Muscle of arm (tissue), 12 donors: ENCODE measurements around the gene MGAT5. TPM values are rescaled to one million over a fixed set of nuclear protein-coding genes. Genes with fewer than 3 reads are reported as not detected.

Source experiments
- DNase-seq: peaks from one replicate; pipeline ENCODE4 v3.0.0-alpha.2; 2013
- polyA plus RNA-seq, 12 donors: library from polyadenylated mRNA; unstranded; fragments of 120-200 nt; gene quantifications; one replicate each; pipeline ENCODE4 v1.2.1, GENCODE V29; 2013; ENCODE audit not compliant: insufficient read length in 12 of 12

The MGAT5 gene
- polyA plus RNA-seq, 12 donors, result 15.9 to 25.1 (median 20.2) TPM; not detected in 1

DNA sequence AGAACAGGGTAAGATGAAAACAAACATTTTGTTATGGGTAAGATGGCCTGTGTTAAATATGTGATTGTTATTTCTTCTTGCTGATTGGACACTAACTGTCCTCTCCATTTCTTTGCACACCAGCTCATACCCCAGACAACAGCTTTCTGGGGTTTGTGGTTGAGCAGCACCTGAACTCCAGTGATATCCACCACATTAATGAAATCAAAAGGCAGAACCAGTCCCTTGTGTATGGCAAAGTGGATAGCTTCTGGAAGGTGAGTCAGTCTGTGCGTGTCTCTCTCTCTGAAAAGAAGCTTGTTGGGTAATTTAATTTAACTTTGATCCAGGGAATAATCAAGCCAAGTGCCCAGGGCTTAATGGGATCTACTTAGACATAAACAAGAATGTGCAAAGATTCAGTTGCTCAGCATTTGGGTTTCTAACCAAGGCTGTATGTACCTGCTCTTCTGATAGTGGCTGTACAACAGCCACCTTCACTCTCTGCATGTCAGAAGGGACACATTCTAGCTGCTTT, 108.3 kb downstream of the MGAT5 start:
- DNase-seq, result no peak

DNA sequence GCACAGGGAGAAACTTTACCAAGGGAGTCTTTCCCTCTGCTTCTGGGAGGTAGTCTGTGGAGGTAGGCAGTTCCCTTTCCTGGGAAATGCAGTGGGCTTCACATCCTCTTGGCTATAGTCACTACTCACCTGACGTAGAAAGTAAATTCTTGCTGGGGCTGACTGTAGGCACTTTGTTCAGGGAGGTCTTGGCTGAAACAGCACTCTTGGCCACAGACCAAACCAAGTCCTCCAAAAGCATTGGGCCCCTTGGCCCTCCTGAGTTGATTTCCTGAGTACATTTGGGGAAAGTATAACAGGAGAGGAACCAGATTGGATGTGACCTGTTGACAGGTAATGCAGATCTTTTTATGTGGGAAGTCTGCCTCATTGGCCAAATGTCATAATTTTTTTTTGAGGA, 108.9 kb downstream of the MGAT5 start:
- DNase-seq, result no peak

DNA sequence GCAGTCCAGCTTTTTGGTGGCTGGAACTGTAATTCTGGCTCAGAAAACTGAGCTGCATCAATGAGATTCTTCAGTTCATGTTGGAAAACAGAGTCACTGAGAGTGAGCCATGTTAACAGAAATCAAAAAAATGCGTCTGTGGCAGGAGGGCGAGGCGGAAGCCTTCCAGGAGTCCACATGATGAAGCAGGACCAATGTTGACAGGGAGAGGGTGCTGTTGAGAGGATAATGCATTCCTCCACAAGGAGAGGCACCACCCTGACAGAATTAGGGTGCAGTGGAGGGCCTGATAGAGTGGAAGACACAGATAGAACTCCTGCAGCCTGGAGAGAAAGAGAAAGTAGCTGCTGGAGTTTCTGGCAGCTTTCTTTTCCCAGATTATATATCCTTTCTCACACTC, 111.5 kb downstream of the MGAT5 start:
- no peak for DNase-seq

DNA sequence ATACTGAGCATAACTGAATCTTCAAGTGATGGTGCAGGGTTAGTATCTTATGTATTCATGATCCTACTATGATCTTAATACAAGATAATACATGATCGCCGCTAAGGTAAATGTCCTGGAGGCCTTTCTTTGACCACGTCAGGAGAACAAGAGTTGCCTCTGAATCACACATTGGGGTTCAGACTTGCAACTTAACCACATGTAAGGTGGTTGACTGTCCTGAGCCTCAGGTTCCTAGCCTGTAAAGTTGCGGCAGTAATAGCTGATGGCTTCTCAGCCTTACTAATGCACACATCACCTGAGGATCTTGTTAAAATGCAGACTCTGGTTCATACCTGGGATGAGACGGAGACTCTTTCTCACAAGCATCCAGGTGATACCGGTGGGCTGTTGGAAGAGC, 112.5 kb downstream of the MGAT5 start:
- DNase-seq, result no peak

DNA sequence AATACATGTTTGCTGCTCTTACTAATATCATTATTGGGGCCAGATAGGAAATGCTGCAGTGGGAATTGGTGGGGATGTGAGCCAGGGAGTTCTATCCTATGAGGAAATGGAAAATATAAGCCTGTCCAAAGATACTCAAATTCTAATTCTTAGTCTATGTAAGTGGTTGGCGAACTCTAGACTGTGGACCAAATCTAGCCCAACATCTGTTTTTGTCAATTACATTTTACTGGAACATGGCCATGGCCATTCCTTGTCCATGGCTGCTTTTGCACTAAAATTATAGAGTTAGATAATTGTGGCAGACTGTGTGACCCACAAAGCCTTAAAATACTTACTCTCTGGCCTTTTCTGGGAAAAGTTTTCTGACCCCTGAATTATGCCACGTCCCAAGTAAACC, 113.3 kb downstream of the MGAT5 start:
- DNase-seq, result peak; percentile 84

DNA sequence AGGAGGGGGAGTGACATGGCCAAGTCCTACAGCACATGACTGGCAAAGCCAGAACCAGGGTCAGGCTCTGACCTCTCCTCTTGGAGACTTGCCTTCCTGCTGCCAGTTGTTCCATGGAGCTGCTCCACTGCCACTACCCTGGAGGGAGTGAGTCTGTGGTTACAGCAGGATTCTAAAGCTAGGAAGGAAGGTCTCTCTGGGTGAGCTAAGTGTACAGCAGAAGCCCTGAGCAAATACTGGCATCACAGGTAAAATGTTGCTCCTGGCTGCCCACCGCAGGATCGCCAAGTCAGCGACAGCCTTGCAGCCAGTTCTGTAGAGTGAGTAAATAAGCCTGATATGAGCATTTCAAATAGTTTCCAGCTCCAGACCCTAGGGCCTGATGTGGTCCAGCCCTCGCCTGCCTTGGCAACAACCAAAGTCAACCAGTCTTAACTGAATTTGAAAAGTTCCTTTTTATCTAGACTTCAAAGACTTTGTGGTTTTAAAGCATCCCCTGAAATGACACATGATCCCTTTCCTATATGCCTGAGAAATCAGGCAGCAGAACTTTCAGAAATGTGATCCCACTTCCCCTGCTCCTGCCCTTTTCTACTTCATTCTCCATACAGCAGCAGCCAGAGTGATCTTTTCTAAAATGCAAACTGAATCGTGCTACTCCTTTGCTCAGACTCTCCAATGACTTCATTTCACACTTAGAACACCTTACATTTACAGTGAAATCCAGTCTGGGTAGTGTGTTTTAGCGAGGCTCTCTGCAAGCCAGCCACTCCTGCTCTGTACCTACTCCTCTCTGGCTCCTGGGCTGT, 114.3 kb downstream of the MGAT5 start:
- DNase-seq, result no peak

DNA sequence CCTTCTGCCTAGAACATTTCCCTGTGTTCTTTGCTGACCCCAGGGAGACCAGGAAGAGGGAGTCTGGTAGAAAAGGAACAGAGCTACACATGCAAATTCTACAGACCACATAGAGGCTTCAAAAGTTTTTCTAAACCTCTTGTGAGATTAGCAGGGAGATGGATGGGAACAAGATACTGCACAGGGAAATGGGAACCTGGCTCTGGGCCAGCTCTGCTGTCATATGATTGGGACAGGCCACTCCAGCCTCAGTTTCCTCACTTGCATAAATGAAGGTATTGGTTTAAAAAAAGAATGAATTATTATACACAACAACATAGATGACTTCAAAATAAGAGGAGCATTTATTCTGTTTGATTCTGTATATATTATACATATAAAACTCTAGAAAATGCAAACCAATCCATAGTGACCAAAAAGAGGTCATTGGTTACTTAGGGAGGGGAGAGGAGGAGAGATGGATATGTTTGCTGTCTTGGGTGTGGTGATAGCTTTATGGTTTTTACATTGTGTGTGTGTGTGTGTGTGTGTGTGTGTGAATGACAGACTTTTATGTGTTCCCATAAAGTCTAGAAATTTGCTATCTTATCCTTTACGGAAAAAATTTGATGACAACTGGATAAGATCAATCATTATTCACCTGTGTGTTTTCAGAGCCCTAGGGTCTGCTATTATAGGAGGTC, 115.5 kb downstream of the MGAT5 start:
- DNase-seq, result no peak

DNA sequence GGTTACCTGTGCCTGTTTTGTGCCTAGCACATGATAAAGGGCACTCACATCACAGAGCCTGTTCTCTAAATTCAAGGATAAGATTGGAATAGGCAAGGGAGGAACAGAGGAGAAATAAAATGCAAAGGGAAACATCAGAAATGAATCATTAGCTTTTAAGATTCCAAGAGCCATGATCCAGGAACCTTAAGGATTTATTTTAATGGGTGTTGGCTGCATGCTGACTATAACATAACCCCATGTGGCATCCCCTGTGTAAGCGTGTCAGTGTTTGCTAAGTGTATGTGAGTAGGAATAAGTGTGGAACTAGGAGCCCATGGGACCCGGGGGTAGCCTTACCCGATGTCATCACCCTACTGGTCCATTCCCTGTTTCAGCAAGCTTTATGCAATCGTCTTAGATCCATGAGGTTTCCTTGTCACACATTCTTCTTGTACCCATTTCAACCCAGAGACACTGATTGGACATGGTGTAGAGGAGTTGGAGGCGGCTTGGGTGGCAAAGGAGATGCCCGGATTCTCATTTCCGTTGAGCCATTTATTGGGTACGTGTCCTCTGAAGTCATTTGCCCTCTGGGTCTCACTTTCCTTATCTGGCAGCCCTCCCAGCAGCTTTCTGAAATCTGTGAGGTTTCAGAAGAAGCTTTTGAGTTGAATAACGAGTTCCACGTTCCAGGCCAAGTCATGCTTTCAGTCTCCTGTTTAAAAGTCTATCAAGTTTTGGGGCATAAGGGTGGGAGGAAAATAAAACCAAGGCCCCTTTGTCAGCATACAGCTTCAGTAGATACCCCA, 117.0 kb downstream of the MGAT5 start:
- no peak for DNase-seq

DNA sequence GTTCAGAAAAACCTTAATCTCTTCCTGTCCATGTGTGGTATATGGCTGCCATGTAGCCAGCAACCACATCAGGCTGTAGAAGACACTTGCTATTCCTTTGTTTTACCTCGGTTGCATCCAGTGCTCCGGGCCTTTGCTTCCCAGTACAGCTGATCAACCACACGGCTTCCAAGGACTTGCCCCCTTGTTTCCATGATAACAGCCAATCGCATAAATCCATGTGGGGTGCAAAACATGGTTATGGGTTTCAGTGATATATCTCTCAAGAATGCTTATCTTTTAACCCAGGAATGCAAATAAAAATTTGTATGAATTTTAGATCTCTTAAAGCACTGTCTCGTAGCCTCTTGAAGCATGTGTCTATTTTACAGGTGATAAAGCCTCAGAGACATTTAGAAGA, 118.3 kb downstream of the MGAT5 start:
- DNase-seq, result no peak

DNA sequence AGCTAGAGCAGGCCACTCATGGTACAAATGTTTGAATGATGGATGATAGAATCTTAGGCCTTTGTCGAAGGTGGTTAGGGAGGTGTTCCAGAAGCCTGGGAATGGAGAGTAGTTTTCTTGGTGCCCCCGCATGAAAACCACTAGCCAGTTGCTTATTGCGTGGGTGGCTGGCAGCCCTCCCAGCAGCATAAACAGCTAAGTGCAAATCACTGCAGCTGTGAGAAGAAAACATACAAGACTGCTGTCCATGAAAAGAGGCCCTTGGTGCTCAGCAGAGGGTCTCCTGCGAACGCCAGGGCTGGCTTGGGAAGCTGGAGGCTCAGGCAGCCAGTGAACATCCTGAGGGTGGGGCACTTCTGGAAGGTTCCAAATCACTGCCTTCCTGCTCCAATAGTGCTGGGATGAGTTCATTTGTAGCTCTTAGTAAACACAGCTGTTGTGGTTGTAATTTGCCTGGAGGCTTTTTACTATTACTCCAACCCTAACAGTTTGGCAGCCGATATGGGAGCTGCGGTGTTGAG, 118.8 kb downstream of the MGAT5 start:
- peak; percentile 83 for DNase-seq

DNA sequence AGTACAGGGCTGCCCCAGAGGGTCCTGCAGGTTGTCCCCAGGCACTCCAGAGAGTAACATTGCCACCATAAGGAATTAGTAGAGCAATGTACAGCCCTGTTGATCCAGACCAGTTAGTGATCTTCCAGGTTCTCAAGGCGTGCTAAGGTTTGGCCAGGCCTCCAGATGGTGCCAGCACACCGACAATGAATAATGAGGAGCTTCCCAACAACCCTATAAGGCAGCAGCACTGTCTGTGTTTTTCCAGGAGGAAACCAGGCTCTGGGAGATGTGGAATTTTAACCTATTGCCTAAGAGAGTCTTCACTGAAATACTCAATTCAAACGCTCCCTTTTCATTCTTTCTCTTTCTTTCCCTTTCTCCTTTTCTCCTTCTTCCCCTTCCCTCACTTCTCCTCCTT, 122.1 kb downstream of the MGAT5 start:
- no peak for DNase-seq

DNA sequence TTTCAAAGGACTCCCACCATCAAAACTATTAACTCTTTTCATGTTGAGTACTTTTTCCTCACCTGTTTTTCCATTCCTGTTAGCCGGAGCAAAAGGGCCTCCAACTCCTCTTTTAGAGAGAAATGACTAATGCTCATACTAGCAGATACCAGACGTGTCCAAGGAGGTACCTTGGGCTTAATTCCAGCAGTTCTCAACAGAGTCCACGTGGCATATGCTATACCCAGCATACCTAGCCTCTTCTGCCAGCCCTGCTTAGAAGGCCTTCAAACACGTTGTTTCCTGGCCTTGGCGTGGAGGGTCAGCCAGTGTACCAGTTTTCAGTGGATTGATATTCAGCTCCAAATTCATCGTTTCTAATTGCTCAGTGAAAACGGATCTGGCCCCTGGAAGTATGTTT, 123.9 kb downstream of the MGAT5 start:
- DNase-seq, result no peak

DNA sequence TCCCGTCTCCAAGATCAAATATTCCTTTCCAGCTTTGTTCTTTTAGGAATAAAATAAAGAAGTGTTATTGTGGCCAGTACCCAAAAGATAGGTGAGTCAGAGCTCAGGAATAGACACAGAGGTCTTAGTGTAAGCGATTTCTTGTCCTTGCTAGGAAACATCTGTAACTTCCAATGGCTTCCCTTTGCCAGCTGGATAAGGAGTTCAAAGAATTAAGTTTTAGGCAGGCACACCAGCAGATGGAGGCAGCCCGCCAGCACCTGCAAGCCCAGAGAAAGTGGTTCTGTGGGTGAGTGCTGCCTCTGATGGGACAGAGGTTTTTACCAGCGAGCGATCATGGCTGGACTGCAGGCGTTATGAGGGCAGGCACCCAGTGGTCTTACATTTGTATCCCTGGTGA, 125.4 kb downstream of the MGAT5 start:
- no peak for DNase-seq

DNA sequence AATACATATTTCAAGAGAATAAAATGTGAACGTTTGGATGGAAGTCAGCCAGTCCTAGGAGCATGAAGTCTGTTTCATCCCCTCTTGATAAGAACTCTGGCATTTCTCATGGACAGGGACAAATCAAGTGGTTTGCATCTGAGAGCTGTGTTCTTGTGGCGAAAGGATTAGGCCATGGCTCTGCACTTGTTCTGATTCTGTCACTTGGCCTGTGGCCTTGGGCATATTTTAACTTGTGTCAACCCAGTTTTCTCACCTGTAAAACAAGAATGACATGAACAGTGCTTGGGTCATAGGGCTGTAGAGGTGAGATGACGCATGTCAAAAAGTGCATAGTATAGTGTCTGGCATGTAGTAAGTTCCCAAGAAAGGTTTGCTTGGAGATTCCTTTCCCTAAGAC, 125.8 kb downstream of the MGAT5 start:
- DNase-seq, result no peak

DNA sequence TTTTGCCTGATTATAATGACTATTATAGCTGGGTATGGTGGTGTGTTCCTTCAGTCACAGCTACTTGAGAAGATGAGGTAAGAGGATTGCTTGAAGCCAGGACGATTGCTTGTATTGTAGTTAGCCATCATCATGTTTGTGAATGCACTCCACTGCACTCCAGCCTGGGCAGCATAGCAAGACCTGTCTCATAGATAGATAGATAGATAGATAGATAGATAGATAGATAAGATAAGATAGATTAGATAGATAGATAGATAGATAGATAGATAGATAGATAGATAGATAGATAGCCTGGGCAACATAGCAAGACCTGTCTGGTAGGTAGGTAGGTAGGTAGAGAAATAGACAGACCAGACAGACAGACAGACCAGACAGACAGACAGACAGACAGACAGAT, 127.3 kb downstream of the MGAT5 start:
- DNase-seq, result no peak

DNA sequence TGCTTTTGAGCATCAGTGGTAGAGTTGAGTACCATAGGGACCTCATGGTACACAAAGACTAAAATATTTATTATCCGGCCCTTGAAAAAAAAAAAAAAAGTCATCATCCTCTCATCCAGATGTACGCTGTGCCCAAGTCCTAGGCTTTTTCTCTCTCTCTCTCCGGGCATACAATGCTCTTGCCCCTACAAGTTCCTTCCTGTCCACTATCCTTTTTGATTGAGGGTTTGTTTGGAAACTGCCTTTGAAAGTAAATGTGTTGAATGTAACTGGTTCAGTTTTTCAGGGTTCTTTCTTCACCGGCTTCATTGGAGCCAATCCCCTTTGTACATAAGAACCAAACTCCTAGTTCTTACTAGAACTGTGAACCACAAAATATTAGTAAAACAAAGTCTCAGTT, 130.3 kb downstream of the MGAT5 start:
- DNase-seq, result no peak

DNA sequence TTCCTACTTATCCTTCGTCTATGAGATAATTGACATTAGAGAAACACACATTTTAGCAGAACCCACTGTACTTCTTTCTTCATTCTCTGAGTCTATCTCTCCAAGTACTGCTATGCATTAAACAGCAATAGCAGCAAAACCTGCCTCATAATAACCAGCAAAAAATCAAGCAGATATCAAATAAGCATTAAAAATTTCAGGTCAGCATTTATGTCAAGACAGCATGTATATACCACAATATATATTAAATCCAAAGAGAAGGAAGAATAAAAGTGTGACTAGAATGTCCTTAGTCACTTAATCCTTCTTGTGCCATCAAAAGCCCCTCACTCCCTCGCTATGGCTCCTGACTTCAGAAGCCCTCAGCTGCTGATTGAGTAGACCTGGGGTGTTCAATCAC, 131.3 kb downstream of the MGAT5 start:
- no peak for DNase-seq

DNA sequence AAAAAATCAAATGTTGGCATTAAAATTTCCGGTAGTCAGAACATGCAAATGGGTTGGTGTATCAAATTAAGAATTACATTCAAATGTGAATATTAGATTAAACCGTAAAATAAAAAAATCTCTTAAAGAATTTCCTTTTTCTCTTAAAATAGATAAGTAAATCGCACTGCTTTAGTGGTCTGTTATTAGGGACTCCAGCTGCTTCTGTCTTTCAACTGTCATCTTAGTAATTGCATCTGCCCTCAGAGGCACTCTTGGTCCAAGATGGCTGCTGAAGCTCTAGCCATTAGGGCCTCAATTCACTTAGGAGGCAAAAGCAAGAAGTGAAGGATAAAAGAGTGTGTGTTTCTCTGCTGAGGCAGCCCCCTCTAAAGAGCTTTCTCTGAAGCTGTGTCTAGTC, 132.4 kb downstream of the MGAT5 start:
- DNase-seq, result no peak

DNA sequence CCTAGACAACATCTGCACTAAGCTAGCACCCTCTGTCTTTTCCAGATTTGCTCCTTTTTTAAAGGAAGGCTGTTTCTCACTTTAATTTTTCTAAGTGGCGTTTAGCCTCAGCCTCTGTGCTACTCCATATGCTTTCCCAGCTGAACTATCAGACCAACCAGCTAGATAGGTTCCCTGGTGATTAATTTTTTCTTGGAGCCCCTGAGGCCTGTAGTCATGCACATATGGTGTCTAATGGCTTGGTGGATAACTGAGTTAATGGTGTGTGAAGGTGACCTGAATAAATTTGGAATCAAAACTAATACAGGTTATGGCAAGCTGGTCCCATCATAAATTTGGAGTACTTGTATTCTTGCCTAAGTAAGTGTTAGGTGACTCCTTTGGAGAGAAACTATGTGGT, 135.5 kb downstream of the MGAT5 start:
- DNase-seq, result no peak

DNA sequence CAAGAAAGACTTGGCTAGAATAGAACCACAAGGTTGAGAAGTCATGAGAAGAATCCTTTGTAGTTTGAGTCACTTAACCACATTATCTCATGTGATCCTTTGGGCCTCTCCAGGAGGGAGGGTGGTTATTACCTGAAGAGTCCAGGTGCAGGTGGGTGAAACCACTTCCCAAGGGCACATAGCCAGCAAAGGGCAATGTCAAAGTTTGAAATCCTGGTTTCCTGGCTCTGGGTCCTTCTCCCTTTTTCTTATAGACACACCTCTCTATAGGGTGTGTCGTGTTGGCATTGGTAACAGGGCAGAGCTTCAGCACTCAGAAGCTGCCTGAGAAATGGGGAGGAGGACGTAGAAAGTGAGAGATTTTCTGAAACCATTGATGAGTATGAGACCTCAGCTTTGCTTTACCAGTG, 137.9 kb downstream of the MGAT5 start:
- no peak for DNase-seq

DNA sequence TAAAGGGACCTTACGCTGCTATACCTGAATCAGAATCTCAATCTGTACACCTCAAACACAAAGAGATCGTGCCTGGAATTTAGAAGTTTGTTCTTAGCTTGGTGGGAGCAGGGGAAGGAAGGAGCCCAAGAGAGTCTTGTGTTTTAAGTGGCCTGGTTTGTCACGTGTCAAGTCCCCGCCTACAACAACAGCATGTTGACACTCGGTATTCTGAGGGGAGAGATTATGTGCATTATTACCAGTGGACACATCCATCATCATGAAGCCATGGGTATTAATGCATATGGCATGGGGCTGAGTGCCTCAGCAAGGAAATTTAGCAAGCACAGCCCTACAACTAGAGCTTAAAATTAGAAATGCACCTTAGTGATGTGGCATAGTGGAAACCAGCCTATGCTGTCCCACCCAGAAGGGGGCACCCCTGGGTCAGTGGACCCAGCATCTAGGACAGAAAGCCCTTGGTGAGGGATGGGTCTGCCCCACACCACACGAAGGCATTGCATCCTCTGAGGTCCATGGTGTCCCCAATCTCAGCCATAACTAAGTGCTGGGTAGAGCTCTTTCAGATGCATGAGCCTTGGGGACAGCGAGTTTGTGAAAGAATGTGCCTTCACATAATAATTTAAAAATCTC, 138.7 kb downstream of the MGAT5 start:
- DNase-seq, result no peak

DNA sequence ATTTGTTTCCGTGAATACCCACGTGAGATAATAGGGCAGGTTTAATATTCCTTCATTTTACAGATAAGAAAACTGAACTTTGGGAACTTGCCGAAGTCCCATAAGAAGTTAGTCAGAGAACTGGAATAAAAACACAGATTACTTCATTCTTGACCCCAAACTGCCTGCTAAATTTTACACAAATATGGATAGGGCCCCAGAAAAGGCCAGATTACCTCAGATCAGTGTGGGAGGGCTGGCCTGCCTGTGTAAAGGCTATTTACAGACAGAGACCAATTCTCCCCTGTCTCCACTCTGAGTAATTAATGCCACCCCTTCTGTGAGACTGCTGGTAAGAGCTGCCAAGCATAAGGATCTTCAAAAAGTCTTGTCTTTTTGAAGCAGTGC, 139.2 kb downstream of the MGAT5 start:
- DNase-seq, result no peak
